Smooth muscle cell (in vitro differentiated cells): ENCODE measurements around the gene OPRD1. TPM values are rescaled to one million over a fixed set of nuclear protein-coding genes. Genes with fewer than 3 reads are reported as not detected.

ENCODE experiments used
- DNase-seq: peaks from one replicate; lab custom pipeline; 2025; ENCODE audit not compliant: unreplicated experiment; lab: John Stamatoyannopoulos, UW
- H2AFZ ChIP-seq: fragments of 200-600 bp; sonication (generic); 2 replicates; pipeline ENCODE4 v1.6.0; 2016; ENCODE audit warnings: antibody characterized with exemption, low read depth, mild to moderate bottlenecking
- H3F3A ChIP-seq: fragments of 200-600 bp; sonication (generic); 2 replicates; pipeline ENCODE4 v1.6.0; 2017; ENCODE audit warnings: antibody characterized with exemption, low read depth
- H3K27ac ChIP-seq: fragments of 200-600 bp; sonication (generic); 2 replicates; pipeline ENCODE4 v1.5.1; 2016; ENCODE audit warnings: low read depth, mild to moderate bottlenecking
- H3K27me3 ChIP-seq: fragments of 200-600 bp; sonication (generic); 2 replicates; pipeline ENCODE4 v1.6.1; 2016; ENCODE audit warnings: low read depth, mild to moderate bottlenecking
- H3K36me3 ChIP-seq: fragments of 200-600 bp; sonication (generic); 2 replicates; pipeline ENCODE4 v1.5.1; 2016; ENCODE audit warnings: low read depth
- H3K4me1 ChIP-seq: fragments of 200-600 bp; sonication (generic); 2 replicates; pipeline ENCODE4 v1.5.1; 2016; ENCODE audit warnings: low read depth
- H3K4me2 ChIP-seq: fragments of 200-600 bp; sonication (generic); 2 replicates; pipeline ENCODE4 v1.6.0; 2016; ENCODE audit warnings: mild to moderate bottlenecking
- H3K4me3 ChIP-seq: fragments of 200-600 bp; sonication (generic); 2 replicates; pipeline ENCODE4 v1.5.1; 2016; ENCODE audit warnings: mild to moderate bottlenecking
- H3K79me2 ChIP-seq: fragments of 200-600 bp; sonication (generic); 2 replicates; pipeline ENCODE4 v1.6.0; 2016; ENCODE audit warnings: low read depth, mild to moderate bottlenecking
- H3K9ac ChIP-seq: fragments of 200-600 bp; sonication (generic); 2 replicates; pipeline ENCODE4 v1.6.0; 2016; ENCODE audit warnings: low read depth
- H3K9me3 ChIP-seq: fragments of 200-600 bp; sonication (generic); replicated peaks from 2 replicates; pipeline ENCODE4 v1.5.1; 2016; ENCODE audit warnings: low read depth
- H4K20me1 ChIP-seq: fragments of 200-600 bp; sonication (generic); 2 replicates; pipeline ENCODE4 v1.6.0; 2016; ENCODE audit warnings: low read depth
- CTCF ChIP-seq: fragments of 200-600 bp; sonication (generic); IDR thresholded peaks from 2 replicates; pipeline ENCODE4 v1.5.1; 2017; ENCODE audit warnings: borderline replicate concordance, mild to moderate bottlenecking, antibody characterized with exemption; ENCODE audit not compliant: insufficient read depth, poor library complexity, severe bottlenecking
- WGBS: methylation state at CpG from one replicate; pipeline ENCODE4 v1.1.7; 2016; ENCODE audit warnings: low lambda C conversion rate; 5-methylcytosine and 5-hydroxymethylcytosine counted together
- polyA plus RNA-seq: library from polyadenylated mRNA; unstranded; fragments of >200 nt; fragmentation: Nextera tagmentation; extraction: Ambion mirVana; gene quantifications from 2 replicates; pipeline ENCODE4 v1.2.1, GENCODE V29; 2016
- total RNA-seq: library from RNA; depleted of rRNA; stranded (reverse); fragments of >200 nt; gene quantifications from 2 replicates; pipeline ENCODE4 v1.2.3, GENCODE V29; 2014

OPRD1 gene
- total and polyA plus RNA-seq, 2 experiments from 2014 or later = 0.90 to 1.5 TPM

GRCh38 chr1:28887419-28887834 lies 75.5 kb downstream of the OPRD1 start:
- Histone ChIP-seq H4K20me1 (no peaks in the 10 kb centered on the region), H3K36me3 (no peaks in the 10 kb centered on the region), H3F3A (peaks cover 15% of the 10 kb centered on the region), H3K4me1 (peaks cover 18% of the 10 kb centered on the region), H3K9me3 (no peaks in the 10 kb centered on the region), H3K4me2 (peak overlapping the region; percentile 100), H2AFZ (peak overlapping the region; percentile 99), H3K27me3 (no peaks in the 10 kb centered on the region), H3K9ac (peak overlapping the region; percentile 77), H3K79me2 (peaks cover 3% of the 10 kb centered on the region), H3K27ac (no peak overlapping the region), H3K4me3 (peak overlapping the region; percentile 97)
- TF ChIP-seq CTCF = no peak
- 0% methylated on average over 21 of the region's 41 CpGs for WGBS
- no peak for DNase-seq

- WGBS = 38% methylated on average over 23 of the region's 24 CpGs
- peaks cover 15% of the 10 kb centered on the region for H3F3A ChIP-seq
Measured at GRCh38 chr1:28887835-28888682, 76.1 kb downstream of the OPRD1 start.

GRCh38 chr1:28888915-28889314 lies 76.9 kb downstream of the OPRD1 start:
- no peaks in the 10 kb centered on the region for H3K27me3 ChIP-seq
- no peak overlapping the region for H3K4me2 ChIP-seq
- H3K27ac ChIP-seq = no peak overlapping the region
- no peak overlapping the region for H3K9ac ChIP-seq
- peaks cover 12% of the 10 kb centered on the region for H3K4me1 ChIP-seq
- peaks cover 3% of the 10 kb centered on the region for H3K79me2 ChIP-seq
- H3K36me3 ChIP-seq = no peaks in the 10 kb centered on the region
- DNase-seq = no peak
- H3F3A ChIP-seq = peaks cover 15% of the 10 kb centered on the region
- WGBS = 96% methylated on average over 7 of the region's 7 CpGs
- no peak overlapping the region for H2AFZ ChIP-seq
- TF ChIP-seq CTCF = no peak
- H4K20me1 ChIP-seq = no peaks in the 10 kb centered on the region
- no peaks in the 10 kb centered on the region for H3K9me3 ChIP-seq
- no peak overlapping the region for H3K4me3 ChIP-seq

More at GRCh38 chr1:28887835-28888682, 76.1 kb downstream of the OPRD1 start:
- no peak for DNase-seq
- H3K79me2 ChIP-seq = peaks cover 3% of the 10 kb centered on the region
- H3K4me3 ChIP-seq = peak overlapping the region; percentile 97
- H4K20me1 ChIP-seq = no peaks in the 10 kb centered on the region
- no peaks in the 10 kb centered on the region for H3K27me3 ChIP-seq
- H2AFZ ChIP-seq = peak overlapping the region; percentile 99
- H3K9me3 ChIP-seq = no peaks in the 10 kb centered on the region
- TF ChIP-seq CTCF = no peak
- no peaks in the 10 kb centered on the region for H3K36me3 ChIP-seq
- H3K4me2 ChIP-seq = peak overlapping the region; percentile 100
- H3K27ac ChIP-seq = no peak overlapping the region
- H3K9ac ChIP-seq = peak overlapping the region; percentile 77
- H3K4me1 ChIP-seq = peaks cover 18% of the 10 kb centered on the region
